Measurements from ENCODE around the gene TRIB2. TPM values are rescaled to one million over a fixed set of nuclear protein-coding genes. Genes with fewer than 3 reads are reported as not detected.

TRIB2 gene
- total RNA-seq, 1 donor from 2014 or later: 50.7 TPM

- Histone ChIP-seq H3K4me1 (no peaks in the 10 kb centered on the region), H3K9me3 (no peaks in the 10 kb centered on the region), H3K36me3 (no peaks in the 10 kb centered on the region), H3K4me3 (no peak overlapping the region), H3K27ac (no peak overlapping the region), H3K27me3 (no peaks in the 10 kb centered on the region)
- no peak for ATAC-seq
- no peak for TF ChIP-seq CTCF (IDR thresholded peaks at IDR 0.05)
- intact Hi-C loops (cut with DNase I): no loop called here
- DNase-seq: no peak
These were observed 46.8 kb downstream of the TRIB2 start for GRCh38 chr2:12763486-12763885.

- Histone ChIP-seq H3K9me3 (no peaks in the 10 kb centered on the region), H3K36me3 (no peaks in the 10 kb centered on the region), H3K4me1 (no peaks in the 10 kb centered on the region), H3K27me3 (no peaks in the 10 kb centered on the region), H3K4me3 (no peak overlapping the region), H3K27ac (no peak overlapping the region)
- TF ChIP-seq CTCF (IDR thresholded peaks at IDR 0.05): no peak
- intact Hi-C loops (cut with DNase I): no loop called here
- ATAC-seq: peak; percentile 47
- no peak for DNase-seq
These were observed 47.5 kb downstream of the TRIB2 start for GRCh38 chr2:12764075-12764730.

GRCh38 chr2:12764849-12765605 lies 48.3 kb downstream of the TRIB2 start:
- TF ChIP-seq CTCF (IDR thresholded peaks at IDR 0.05): no peak
- H3K9me3 ChIP-seq: no peaks in the 10 kb centered on the region
- H3K4me1 ChIP-seq: no peaks in the 10 kb centered on the region
- no peak for ATAC-seq
- DNase-seq: no peak
- H3K36me3 ChIP-seq: no peaks in the 10 kb centered on the region
- intact Hi-C loops (cut with DNase I): no loop called here
- H3K4me3 ChIP-seq: no peak overlapping the region
- H3K27ac ChIP-seq: no peak overlapping the region
- no peaks in the 10 kb centered on the region for H3K27me3 ChIP-seq

- ATAC-seq (no peak), DNase-seq (no peak)
- Histone ChIP-seq H3K36me3 (no peaks in the 10 kb centered on the region), H3K4me3 (no peak overlapping the region), H3K9me3 (no peaks in the 10 kb centered on the region), H3K4me1 (no peaks in the 10 kb centered on the region), H3K27me3 (no peaks in the 10 kb centered on the region), H3K27ac (no peak overlapping the region)
- TF ChIP-seq CTCF (IDR thresholded peaks at IDR 0.05): no peak
- intact Hi-C loops (cut with DNase I): no loop called here
These were observed 49.7 kb downstream of the TRIB2 start for GRCh38 chr2:12766421-12766879.

- ATAC-seq: no peak
- TF ChIP-seq CTCF (IDR thresholded peaks at IDR 0.05): no peak
- DNase-seq: no peak
- Histone ChIP-seq H3K4me3 (no peak overlapping the region), H3K36me3 (no peaks in the 10 kb centered on the region), H3K27me3 (no peaks in the 10 kb centered on the region), H3K27ac (no peak overlapping the region), H3K4me1 (no peaks in the 10 kb centered on the region), H3K9me3 (no peaks in the 10 kb centered on the region)
- intact Hi-C loops (cut with DNase I): no loop called here
These were observed 50.8 kb downstream of the TRIB2 start for GRCh38 chr2:12767541-12767940.

Measured in upper lobe of right lung (tissue), 1 donor.